Measurements from ENCODE around the gene NEURL3. TPM values are rescaled to one million over a fixed set of nuclear protein-coding genes. Genes with fewer than 3 reads are reported as not detected.

Gene NEURL3
- total and polyA plus RNA-seq, 4 donors: 0.24 to 2.1 (median 0.72) TPM

DNA sequence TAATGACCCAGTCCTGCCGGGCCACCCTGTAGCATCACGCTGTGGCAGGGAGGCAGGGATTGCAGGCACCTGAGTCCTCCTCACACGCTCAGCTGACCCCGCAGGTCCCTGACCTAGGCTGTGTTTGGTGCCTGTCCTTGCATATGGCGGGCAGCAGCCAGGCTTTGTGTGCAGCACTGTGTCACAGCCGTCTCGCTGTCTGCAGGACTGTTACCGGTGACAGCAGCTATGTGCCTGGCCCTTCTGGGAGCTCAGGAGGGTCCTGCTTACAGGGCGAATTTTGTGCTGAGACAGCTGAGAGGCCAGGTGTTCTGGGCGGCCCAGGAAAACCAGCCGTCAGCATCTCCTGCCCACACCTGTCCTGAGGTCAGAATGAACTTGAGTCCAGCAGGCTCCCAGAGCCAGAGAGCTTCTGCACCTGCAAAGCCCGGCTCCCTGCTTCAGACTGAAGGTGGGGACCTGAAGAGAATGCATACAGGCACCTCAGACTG, 21.0 kb upstream of the NEURL3 start:
- Histone ChIP-seq H3K9me3 (ENCODE audit: control insufficient read depth in 4 of 4, insufficient read depth in 3 of 4, low read length in 3 of 4) (no peaks in the 10 kb centered on the region), H3K4me3 (no peak overlapping the region), H3K36me3 (ENCODE audit: control insufficient read depth in 4 of 4, insufficient read depth in 4 of 4, low read length in 4 of 4) (no peaks in the 10 kb centered on the region), H3K9ac (ENCODE audit: insufficient read depth in 1 of 2, low read length in 2 of 2) (no peak overlapping the region), H3K4me1 (ENCODE audit: control insufficient read depth in 5 of 5, insufficient read depth in 5 of 5, low read length in 5 of 5) (peaks cover 0 to 19% (median 12%) of the 10 kb centered on the region in 5 donors), H3K27me3 (ENCODE audit: control insufficient read depth in 3 of 3, insufficient read depth in 3 of 3, low read length in 2 of 3) (no peaks in the 10 kb centered on the region), H3K27ac (ENCODE audit: low read depth in 1 of 2, low read length in 1 of 2) (no peak overlapping the region)
- DNase-seq (no peak), ATAC-seq (ENCODE audit: insufficient read depth, low FRiP score) (no peak)
- 96 to 97% methylated on average over 12 of the region's 12 CpGs for WGBS, 2 donors
- TF ChIP-seq, protein P1, sequence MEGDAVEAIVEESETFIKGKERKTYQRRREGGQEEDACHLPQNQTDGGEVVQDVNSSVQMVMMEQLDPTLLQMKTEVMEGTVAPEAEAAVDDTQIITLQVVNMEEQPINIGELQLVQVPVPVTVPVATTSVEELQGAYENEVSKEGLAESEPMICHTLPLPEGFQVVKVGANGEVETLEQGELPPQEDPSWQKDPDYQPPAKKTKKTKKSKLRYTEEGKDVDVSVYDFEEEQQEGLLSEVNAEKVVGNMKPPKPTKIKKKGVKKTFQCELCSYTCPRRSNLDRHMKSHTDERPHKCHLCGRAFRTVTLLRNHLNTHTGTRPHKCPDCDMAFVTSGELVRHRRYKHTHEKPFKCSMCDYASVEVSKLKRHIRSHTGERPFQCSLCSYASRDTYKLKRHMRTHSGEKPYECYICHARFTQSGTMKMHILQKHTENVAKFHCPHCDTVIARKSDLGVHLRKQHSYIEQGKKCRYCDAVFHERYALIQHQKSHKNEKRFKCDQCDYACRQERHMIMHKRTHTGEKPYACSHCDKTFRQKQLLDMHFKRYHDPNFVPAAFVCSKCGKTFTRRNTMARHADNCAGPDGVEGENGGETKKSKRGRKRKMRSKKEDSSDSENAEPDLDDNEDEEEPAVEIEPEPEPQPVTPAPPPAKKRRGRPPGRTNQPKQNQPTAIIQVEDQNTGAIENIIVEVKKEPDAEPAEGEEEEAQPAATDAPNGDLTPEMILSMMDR (IDR thresholded peaks at IDR 0.05; ENCODE audit: control extremely low read depth, extremely low read depth): no peak

DNA sequence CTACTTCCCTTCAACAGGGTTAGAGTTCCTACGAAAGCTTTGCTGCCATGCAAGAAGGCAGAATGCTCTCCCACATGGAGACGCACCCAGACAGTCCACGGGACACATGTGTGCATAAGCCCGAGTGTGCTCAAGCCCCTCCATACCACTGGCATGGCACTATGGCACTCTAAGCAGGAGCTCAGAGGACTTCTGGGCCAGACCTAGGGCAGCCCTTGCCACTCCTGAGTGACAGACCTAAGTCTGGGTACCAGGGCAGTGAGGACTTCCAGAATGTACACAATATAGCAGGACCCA, 20.0 kb upstream of the NEURL3 start:
- no peak overlapping the region for H3K4me3 ChIP-seq
- 92 to 93% methylated on average over 4 of the region's 4 CpGs for WGBS, 2 donors
- H3K9ac ChIP-seq (ENCODE audit: insufficient read depth in 1 of 2, low read length in 2 of 2): no peak overlapping the region
- peaks cover 0 to 17% (median 10%) of the 10 kb centered on the region in 5 donors for H3K4me1 ChIP-seq (ENCODE audit: control insufficient read depth in 5 of 5, insufficient read depth in 5 of 5, low read length in 5 of 5)
- no peak for DNase-seq
- H3K27ac ChIP-seq (ENCODE audit: low read depth in 1 of 2, low read length in 1 of 2): no peak overlapping the region
- H3K9me3 ChIP-seq (ENCODE audit: control insufficient read depth in 4 of 4, insufficient read depth in 3 of 4, low read length in 3 of 4): no peaks in the 10 kb centered on the region
- no peaks in the 10 kb centered on the region for H3K36me3 ChIP-seq (ENCODE audit: control insufficient read depth in 4 of 4, insufficient read depth in 4 of 4, low read length in 4 of 4)
- TF ChIP-seq, protein P1 (IDR thresholded peaks at IDR 0.05; ENCODE audit: control extremely low read depth, extremely low read depth): no peak
- no peak for ATAC-seq (ENCODE audit: insufficient read depth, low FRiP score)
- H3K27me3 ChIP-seq (ENCODE audit: control insufficient read depth in 3 of 3, insufficient read depth in 3 of 3, low read length in 2 of 3): no peaks in the 10 kb centered on the region

DNA sequence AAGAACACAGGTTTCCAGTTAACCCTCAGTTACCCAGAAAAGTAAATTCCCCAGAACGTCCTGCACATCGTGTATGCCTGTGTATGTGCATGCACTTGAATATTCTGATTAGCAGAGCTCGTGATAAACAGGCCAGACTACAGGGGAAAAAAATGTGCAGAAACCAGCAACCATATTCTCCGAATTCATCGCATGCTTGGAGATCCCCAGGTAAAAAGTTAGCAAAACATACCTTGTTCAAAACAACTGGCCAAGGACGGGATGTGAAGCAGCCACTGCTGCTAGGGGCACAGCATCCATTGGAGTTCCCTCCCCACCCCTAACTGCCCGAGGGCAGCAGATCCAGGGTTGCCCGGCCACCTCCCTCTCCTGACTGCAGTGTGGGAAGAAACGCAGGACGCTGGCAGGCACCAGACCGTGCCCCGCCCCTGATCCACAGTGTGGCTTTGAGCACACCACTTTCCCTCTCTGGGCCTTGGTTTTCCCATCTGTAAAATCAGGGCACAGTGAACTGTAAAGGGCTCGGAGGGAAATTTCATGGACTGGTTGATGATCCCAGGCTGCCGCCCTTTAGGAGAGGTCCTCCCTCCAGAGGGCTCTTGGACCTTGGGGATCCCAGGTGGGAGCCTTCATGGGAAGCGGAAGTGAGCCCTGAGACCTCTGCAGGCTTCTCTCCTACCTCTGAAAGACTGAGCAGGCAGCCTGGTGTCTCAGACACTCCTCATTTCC, 19.5 kb upstream of the NEURL3 start:
- Histone ChIP-seq H3K9ac (ENCODE audit: insufficient read depth in 1 of 2, low read length in 2 of 2) (no peak overlapping the region), H3K27me3 (ENCODE audit: control insufficient read depth in 3 of 3, insufficient read depth in 3 of 3, low read length in 2 of 3) (no peaks in the 10 kb centered on the region), H3K36me3 (ENCODE audit: control insufficient read depth in 4 of 4, insufficient read depth in 4 of 4, low read length in 4 of 4) (no peaks in the 10 kb centered on the region), H3K4me1 (ENCODE audit: control insufficient read depth in 5 of 5, insufficient read depth in 5 of 5, low read length in 5 of 5) (peaks cover 0 to 17% (median 10%) of the 10 kb centered on the region in 5 donors), H3K4me3 (no peak overlapping the region), H3K9me3 (ENCODE audit: control insufficient read depth in 4 of 4, insufficient read depth in 3 of 4, low read length in 3 of 4) (no peaks in the 10 kb centered on the region), H3K27ac (ENCODE audit: low read depth in 1 of 2, low read length in 1 of 2) (no peak overlapping the region)
- DNase-seq (no peak), ATAC-seq (ENCODE audit: insufficient read depth, low FRiP score) (no peak)
- TF ChIP-seq, protein P1 (IDR thresholded peaks at IDR 0.05; ENCODE audit: control extremely low read depth, extremely low read depth): no peak
- 79 to 90% methylated on average over 15 of the region's 15 CpGs for WGBS, 2 donors

Measured in lung (tissue), 12 donors.